GM23248 (cell line): ENCODE data around the gene BNIPL. TPM values are rescaled to one million over a fixed set of nuclear protein-coding genes. Genes with fewer than 3 reads are reported as not detected.

Experiments used
- DNase-seq: peaks from one replicate; pipeline ENCODE4 v3.0.0-alpha.2; 2015
- H2AFZ ChIP-seq: fragments of 200-600 bp; sonication (generic); 2 replicates; pipeline ENCODE4 v1.6.1; 2016; ENCODE audit warnings: antibody characterized with exemption
- H3F3A ChIP-seq: fragments of 200-600 bp; sonication (generic); 2 replicates; pipeline ENCODE4 v1.6.1; 2016; ENCODE audit warnings: mild to moderate bottlenecking, antibody characterized with exemption, mixed run types; ENCODE audit not compliant: insufficient read depth
- H3K27ac ChIP-seq: fragments of 200-600 bp; sonication (generic); 2 replicates; pipeline ENCODE4 v1.5.1; 2016; ENCODE audit warnings: mild to moderate bottlenecking
- H3K27me3 ChIP-seq: fragments of 200-600 bp; sonication (generic); replicated peaks from 2 replicates; pipeline ENCODE4 v1.6.1; 2016; ENCODE audit warnings: mild to moderate bottlenecking; ENCODE audit not compliant: insufficient read depth
- H3K36me3 ChIP-seq: fragments of 200-600 bp; sonication (generic); 2 replicates; pipeline ENCODE4 v1.6.1; 2016; ENCODE audit warnings: low read depth, mild to moderate bottlenecking
- H3K4me1 ChIP-seq: fragments of 200-600 bp; sonication (generic); 2 replicates; pipeline ENCODE4 v1.6.1; 2016; ENCODE audit warnings: mild to moderate bottlenecking; ENCODE audit not compliant: insufficient read depth
- H3K4me2 ChIP-seq: fragments of 200-600 bp; sonication (generic); one replicate; pipeline ENCODE4 v1.6.1; 2016; ENCODE audit warnings: mild to moderate bottlenecking; ENCODE audit not compliant: unreplicated experiment
- H3K4me3 ChIP-seq: fragments of 200-600 bp; sonication (generic); 2 replicates; pipeline ENCODE4 v1.5.1; 2016; ENCODE audit warnings: mild to moderate bottlenecking
- H3K79me2 ChIP-seq: fragments of 200-600 bp; sonication (generic); 2 replicates; pipeline ENCODE4 v1.6.1; 2016; ENCODE audit warnings: mild to moderate bottlenecking; ENCODE audit not compliant: insufficient read depth
- H3K9ac ChIP-seq: fragments of 200-600 bp; sonication (generic); 2 replicates; pipeline ENCODE4 v1.6.1; 2016; ENCODE audit warnings: mild to moderate bottlenecking
- H3K9me2 ChIP-seq: fragments of 200-600 bp; sonication (generic); 2 replicates; pipeline ENCODE4 v1.6.1; 2016; ENCODE audit warnings: mixed run types, mild to moderate bottlenecking, moderate library complexity; ENCODE audit not compliant: insufficient read depth
- H3K9me3 ChIP-seq: fragments of 200-600 bp; sonication (generic); one replicate; pipeline ENCODE4 v1.6.1; 2017; ENCODE audit warnings: low read depth
- H4K20me1 ChIP-seq: fragments of 200-600 bp; sonication (generic); 2 replicates; pipeline ENCODE4 v1.6.0; 2016; ENCODE audit not compliant: insufficient read depth
- EZH2 ChIP-seq: fragments of 200-600 bp; sonication (generic); IDR thresholded peaks from 2 replicates; pipeline ENCODE4 v1.6.1; 2018; ENCODE audit warnings: antibody characterized with exemption, mild to moderate bottlenecking; ENCODE audit not compliant: insufficient read depth, poor library complexity, severe bottlenecking
- EZH2phosphoT487 ChIP-seq: fragments of 200-600 bp; sonication (generic); IDR thresholded peaks from 2 replicates; pipeline ENCODE4 v1.6.1; 2018; ENCODE audit warnings: antibody characterized with exemption, moderate library complexity, mild to moderate bottlenecking, low read depth; ENCODE audit not compliant: insufficient read depth
- WGBS, 2 experiments: methylation state at CpG; one replicate each; pipeline ENCODE4 v1.1.6; 2015 to 2017; ENCODE audit warnings: low lambda C conversion rate in 2 of 2, low coverage in 1 of 2; ENCODE audit errors: missing lambda C conversion rate in 2 of 2; 5-methylcytosine and 5-hydroxymethylcytosine counted together
- in situ Hi-C: fragments of 300-500 bp; cut with MboI; formaldehyde crosslinking; loops from 2 replicates; pipeline ENCODE4 v1.15.0; 2020
- polyA plus RNA-seq: library from polyadenylated mRNA; unstranded; fragments of >200 nt; fragmentation: Nextera tagmentation; extraction: Ambion mirVana; gene quantifications from 2 replicates; pipeline ENCODE4 v1.2.1, GENCODE V29; 2016
- total RNA-seq: library from RNA; depleted of rRNA; stranded (reverse); fragments of >200 nt; shearing (Covaris generic); gene quantifications from 2 replicates; pipeline ENCODE4 v1.2.3, GENCODE V29; 2014

BNIPL gene
- total and polyA plus RNA-seq, 2 experiments from 2014 or later, result 0.09 TPM; not detected in 1

GRCh38 chr1:151047925-151048644, 11.7 kb downstream of the BNIPL start:
- WGBS, 2 experiments, result 3 to 5% methylated on average over 47 to 48 of the region's 48 CpGs
- in situ Hi-C loops, result no loop called here
- no peaks in the 10 kb centered on the region for H4K20me1 ChIP-seq

GRCh38 chr1:151048645-151049032, 12.3 kb downstream of the BNIPL start:
- in situ Hi-C loops, result no loop called here
- no peaks in the 10 kb centered on the region for H3K9me3 ChIP-seq
- H3K9ac ChIP-seq, result peak overlapping the region; percentile 84
- TF ChIP-seq EZH2phosphoT487 (no peak), EZH2 (no peak)
- peak overlapping the region; percentile 77 for H3K4me3 ChIP-seq
- no peaks in the 10 kb centered on the region for H3K9me2 ChIP-seq
- H3F3A ChIP-seq, result peaks cover 56% of the 10 kb centered on the region
- H3K27me3 ChIP-seq, result no peaks in the 10 kb centered on the region
- H3K36me3 ChIP-seq, result peaks cover 30% of the 10 kb centered on the region
- peak overlapping the region; percentile 83 for H3K4me2 ChIP-seq
- peak overlapping the region; percentile 71 for H3K27ac ChIP-seq
- H2AFZ ChIP-seq, result peak overlapping the region; percentile 89; the same call in 1 of the 2 replicates
- 0 out of 2 replicates have a peak, but pooled peaks cover 13% of the 10 kb centered on the region for H3K4me1 ChIP-seq
- H3K79me2 ChIP-seq, result peaks cover 4% of the 10 kb centered on the region
- WGBS, 2 experiments, result 2% methylated on average over 3 of the region's 3 CpGs
- DNase-seq, result no peak
- H4K20me1 ChIP-seq, result no peaks in the 10 kb centered on the region

More at GRCh38 chr1:151047925-151048644, 11.7 kb downstream of the BNIPL start:
- no peaks in the 10 kb centered on the region for H3K9me3 ChIP-seq
- no peaks in the 10 kb centered on the region for H3K27me3 ChIP-seq
- TF ChIP-seq EZH2phosphoT487 (no peak), EZH2 (no peak)
- peak overlapping the region; percentile 83 for H3K4me2 ChIP-seq
- H3K4me1 ChIP-seq, result 0 out of 2 replicates have a peak, but pooled peaks cover 13% of the 10 kb centered on the region
- peak overlapping the region; percentile 89 for H2AFZ ChIP-seq
- H3K9ac ChIP-seq, result peak overlapping the region; percentile 84
- peak; percentile 86 for DNase-seq
- no peaks in the 10 kb centered on the region for H3K9me2 ChIP-seq
- peaks cover 51% of the 10 kb centered on the region for H3F3A ChIP-seq
- H3K27ac ChIP-seq, result peak overlapping the region; percentile 71
- peaks cover 25% of the 10 kb centered on the region for H3K36me3 ChIP-seq
- H3K79me2 ChIP-seq, result no peaks in the 10 kb centered on the region
- H3K4me3 ChIP-seq, result peak overlapping the region; percentile 77

DNA sequence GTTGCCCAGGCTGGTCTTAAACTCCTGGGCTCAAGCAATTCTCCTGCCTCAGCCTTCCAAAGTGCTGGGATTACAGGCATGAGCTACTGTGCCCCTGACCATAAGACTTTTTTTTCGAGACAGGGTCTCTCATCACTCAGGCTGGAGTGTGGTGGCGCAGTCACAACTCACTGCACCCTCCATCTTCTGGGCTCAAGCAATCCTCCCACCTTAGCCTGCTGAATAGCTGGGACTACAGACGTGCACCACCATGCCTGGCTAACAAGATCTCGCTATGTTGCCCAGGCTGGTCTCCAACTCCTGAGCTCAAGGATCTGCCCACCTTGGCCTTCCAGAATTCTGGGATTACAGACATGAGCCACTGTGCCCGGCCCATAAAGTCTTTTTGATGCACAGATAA, 13.1 kb downstream of the BNIPL start:
- H4K20me1 ChIP-seq, result no peaks in the 10 kb centered on the region
- no peak for DNase-seq
- TF ChIP-seq EZH2 (no peak), EZH2phosphoT487 (no peak)
- H3K27ac ChIP-seq, result no peak overlapping the region
- H3K9me3 ChIP-seq, result no peaks in the 10 kb centered on the region
- peaks cover 65% of the 10 kb centered on the region for H3F3A ChIP-seq
- 84 to 85% methylated on average over 5 of the region's 5 CpGs for WGBS, 2 experiments
- H3K36me3 ChIP-seq, result peaks cover 38% of the 10 kb centered on the region
- H3K9me2 ChIP-seq, result no peaks in the 10 kb centered on the region
- H2AFZ ChIP-seq, result no peak overlapping the region
- in situ Hi-C loops, result no loop called here
- no peak overlapping the region for H3K9ac ChIP-seq
- H3K4me1 ChIP-seq, result 0 out of 2 replicates have a peak, but pooled peaks cover 13% of the 10 kb centered on the region
- peaks cover 12% of the 10 kb centered on the region for H3K79me2 ChIP-seq
- no peaks in the 10 kb centered on the region for H3K27me3 ChIP-seq
- H3K4me3 ChIP-seq, result no peak overlapping the region
- H3K4me2 ChIP-seq, result no peak overlapping the region

- H3K9me2 ChIP-seq, result no peaks in the 10 kb centered on the region
- 78% methylated on average over 2 of the region's 2 CpGs for WGBS, 2 experiments
- peaks cover 72% of the 10 kb centered on the region for H3F3A ChIP-seq
- no peak overlapping the region for H3K9ac ChIP-seq
- TF ChIP-seq EZH2phosphoT487 (no peak), EZH2 (no peak)
- no peak overlapping the region for H3K4me2 ChIP-seq
- no peak overlapping the region for H3K4me3 ChIP-seq
- peaks cover 46% of the 10 kb centered on the region for H3K36me3 ChIP-seq
- H2AFZ ChIP-seq, result no peak overlapping the region
- peak overlapping the region; percentile 5; the same call in 1 of the 2 replicates for H3K27ac ChIP-seq
- H3K79me2 ChIP-seq, result peaks cover 19% of the 10 kb centered on the region
- no peak for DNase-seq
- in situ Hi-C loops, result no loop called here
- H3K9me3 ChIP-seq, result no peaks in the 10 kb centered on the region
- no peaks in the 10 kb centered on the region for H4K20me1 ChIP-seq
- no peaks in the 10 kb centered on the region for H3K27me3 ChIP-seq
- 0 out of 2 replicates have a peak, but pooled peaks cover 13% of the 10 kb centered on the region for H3K4me1 ChIP-seq
Measured at GRCh38 chr1:151050051-151050688, 13.8 kb downstream of the BNIPL start.
